GM12865 (cell line): Measurements from ENCODE around the gene HAT1.
"Not testable (repeated sequence)": the region's sequence is repeated elsewhere in the genome, so short reads cannot be mapped to it uniquely, and the experiment has no call there.

Experiments
- DNase-seq: peaks from one replicate; pipeline ENCODE4 v3.0.0; 2010; ENCODE audit warnings: low read depth
- H3K4me3 ChIP-seq: 2 replicates; pipeline ENCODE4 v1.5.1; 2011; ENCODE audit warnings: mild to moderate bottlenecking, low read depth, low read length, control low read depth
- TF ChIP-seq, protein P1 (sequence below): IDR thresholded peaks from 2 replicates; pipeline ENCODE4 v1.5.1; 2011; ENCODE audit warnings: low read length, control low read depth, low read depth, inconsistent platforms; ENCODE audit not compliant: insufficient read depth; ENCODE audit errors: missing control alignments

HAT1 gene

DNA sequence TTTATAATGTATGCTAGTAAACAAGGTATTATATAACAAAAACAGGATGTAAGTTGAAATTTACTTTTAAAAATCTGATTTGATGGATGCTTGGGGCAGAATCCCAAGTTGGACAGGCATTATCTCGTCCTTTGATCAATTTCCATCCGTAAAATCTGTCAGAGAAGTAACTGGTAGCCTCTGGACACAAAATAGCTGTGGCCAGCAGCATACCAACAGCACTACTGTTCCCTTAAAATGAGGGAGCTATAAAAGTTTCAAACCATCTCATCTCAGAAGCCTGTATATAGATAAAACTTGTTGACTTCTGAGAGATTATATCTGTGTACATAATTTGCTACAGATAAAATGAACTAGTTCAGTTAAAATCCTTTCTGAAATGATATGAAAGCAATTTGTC, 62.8 kb downstream of the HAT1 start:
- DNase-seq = no peak
- TF ChIP-seq, protein P1, sequence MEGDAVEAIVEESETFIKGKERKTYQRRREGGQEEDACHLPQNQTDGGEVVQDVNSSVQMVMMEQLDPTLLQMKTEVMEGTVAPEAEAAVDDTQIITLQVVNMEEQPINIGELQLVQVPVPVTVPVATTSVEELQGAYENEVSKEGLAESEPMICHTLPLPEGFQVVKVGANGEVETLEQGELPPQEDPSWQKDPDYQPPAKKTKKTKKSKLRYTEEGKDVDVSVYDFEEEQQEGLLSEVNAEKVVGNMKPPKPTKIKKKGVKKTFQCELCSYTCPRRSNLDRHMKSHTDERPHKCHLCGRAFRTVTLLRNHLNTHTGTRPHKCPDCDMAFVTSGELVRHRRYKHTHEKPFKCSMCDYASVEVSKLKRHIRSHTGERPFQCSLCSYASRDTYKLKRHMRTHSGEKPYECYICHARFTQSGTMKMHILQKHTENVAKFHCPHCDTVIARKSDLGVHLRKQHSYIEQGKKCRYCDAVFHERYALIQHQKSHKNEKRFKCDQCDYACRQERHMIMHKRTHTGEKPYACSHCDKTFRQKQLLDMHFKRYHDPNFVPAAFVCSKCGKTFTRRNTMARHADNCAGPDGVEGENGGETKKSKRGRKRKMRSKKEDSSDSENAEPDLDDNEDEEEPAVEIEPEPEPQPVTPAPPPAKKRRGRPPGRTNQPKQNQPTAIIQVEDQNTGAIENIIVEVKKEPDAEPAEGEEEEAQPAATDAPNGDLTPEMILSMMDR = no peak

DNA sequence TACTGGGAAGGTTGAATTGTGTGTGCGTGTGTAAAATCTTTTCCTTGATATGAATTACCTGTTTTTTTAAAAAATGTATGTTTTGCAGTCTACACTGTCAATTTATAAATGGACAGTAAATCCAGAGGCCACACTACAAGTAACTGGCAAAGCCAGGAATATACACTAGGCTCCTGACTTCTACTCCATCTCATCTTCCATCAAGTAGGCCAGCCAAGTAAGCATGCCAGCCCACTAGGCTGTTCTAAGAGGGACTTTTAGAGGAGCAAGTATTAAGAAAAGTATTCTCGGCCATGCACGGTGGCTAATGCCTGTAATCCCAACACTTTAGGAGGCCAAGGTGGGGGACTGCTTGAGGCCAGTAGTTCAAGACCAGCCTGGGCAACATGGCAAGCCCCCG, 64.5 kb downstream of the HAT1 start:
- no peak for DNase-seq
- TF ChIP-seq, protein P1 = no peak
- no peak overlapping the region for H3K4me3 ChIP-seq

More for the DNA sequence above, 62.8 kb downstream of the HAT1 start:
- no peak overlapping the region for H3K4me3 ChIP-seq

DNA sequence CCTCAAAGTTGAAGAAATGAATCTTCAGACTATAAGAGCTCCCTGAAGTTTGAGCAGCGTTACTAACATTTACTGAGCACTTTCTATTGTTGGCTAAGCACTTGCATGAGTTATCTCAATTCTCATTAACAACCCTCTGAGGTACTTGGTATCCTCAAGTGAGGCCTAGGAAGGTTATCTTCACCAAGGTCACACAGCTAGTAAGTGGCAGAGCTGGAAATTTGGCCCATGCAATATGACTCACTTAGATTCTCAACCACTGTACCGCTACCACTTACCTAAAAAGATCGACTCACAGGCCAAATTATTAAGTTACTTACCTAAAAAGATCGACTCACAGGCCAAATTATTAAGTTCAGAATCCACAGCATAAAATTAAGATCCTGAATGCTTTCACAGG, 68.8 kb downstream of the HAT1 start:
- DNase-seq = no peak
- TF ChIP-seq, protein P1 = no peak
- no peak overlapping the region for H3K4me3 ChIP-seq

DNA sequence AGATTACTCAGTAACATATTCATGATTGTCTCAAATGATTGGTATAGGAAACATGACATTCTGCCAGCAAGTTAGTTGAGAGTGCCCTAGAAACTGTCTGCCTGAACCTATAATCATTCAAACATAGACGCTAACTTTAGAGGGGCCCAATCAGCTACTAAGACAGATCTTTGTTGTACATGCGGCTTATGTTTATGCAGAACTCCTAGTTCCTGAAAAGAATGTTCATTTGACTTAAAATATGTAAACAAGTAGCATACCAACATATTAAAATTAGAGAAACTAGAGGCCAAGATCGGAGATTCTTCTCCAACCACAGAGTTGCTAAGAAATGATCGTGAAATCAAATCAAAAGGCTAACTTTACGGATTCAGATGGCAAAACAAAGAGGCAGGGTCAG, 73.3 kb downstream of the HAT1 start:
- no peak for DNase-seq
- no peak overlapping the region for H3K4me3 ChIP-seq
- TF ChIP-seq, protein P1 = no peak

DNA sequence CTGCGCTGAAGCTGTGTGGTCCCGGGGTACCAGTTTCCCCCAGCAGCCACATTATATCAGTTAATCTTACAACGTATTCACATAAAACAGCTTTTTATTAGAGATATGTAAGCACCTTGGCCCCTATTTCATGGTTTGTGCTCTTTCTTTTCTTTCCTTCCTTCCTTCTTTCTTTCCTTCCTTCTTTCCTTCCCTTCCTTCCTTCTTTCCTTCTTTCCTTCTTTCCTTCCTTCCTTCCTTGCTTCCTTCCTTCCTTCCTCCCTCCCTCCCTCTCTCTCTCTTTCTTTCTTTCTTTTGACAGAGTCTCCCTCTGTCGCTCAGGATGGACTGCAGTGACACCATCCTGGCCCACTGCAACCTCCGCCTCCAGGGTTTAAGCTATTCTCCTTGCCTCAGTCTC, 73.8 kb downstream of the HAT1 start:
- TF ChIP-seq, protein P1 = no peak

DNA sequence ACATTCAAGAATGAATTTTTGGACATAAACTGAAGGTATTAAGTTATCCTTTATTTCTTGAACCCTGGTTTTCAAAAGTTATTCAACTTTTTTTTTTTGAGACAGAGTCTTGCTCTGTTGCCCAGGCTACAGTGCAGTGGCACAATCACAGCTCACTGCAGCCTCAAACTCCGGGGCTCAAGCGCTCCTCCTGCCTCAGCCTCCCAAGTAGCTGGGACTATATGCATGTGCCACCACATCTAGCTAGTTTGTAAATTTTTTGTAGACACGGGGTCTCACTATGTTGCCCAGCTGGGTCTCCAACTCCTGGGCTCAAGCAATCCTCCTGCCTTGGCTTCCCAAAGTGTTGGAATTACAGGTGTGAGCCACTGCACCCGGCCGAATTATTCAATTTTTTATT, 74.8 kb downstream of the HAT1 start:
- H3K4me3 ChIP-seq, DNase-seq: not testable (repeated sequence)

More for the DNA sequence above, 73.8 kb downstream of the HAT1 start:
- DNase-seq = no peak
- no peak overlapping the region for H3K4me3 ChIP-seq

DNA sequence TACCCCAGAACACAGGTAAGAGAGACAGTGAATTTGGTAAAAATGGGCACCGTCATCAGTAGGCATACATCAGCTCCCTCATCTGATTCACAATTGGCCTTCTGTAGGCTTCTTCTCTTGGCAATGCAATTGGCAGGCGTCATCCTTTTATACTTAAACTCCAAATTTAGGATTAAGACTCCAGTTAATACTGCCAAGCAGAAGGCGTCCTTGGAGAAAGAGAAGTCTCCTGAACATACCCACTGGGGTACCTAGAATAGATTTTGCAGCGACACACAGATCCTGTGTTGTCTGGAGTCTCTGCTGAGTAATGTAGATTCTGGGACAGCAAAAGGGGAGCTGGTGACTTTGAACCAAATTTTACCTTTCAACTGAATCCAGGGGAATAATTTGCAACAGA, 76.9 kb downstream of the HAT1 start:
- TF ChIP-seq, protein P1 = no peak
- DNase-seq = no peak
- peak overlapping the region; percentile 99 for H3K4me3 ChIP-seq
